Measurements from ENCODE around the gene PHF12.

Gene PHF12

DNA sequence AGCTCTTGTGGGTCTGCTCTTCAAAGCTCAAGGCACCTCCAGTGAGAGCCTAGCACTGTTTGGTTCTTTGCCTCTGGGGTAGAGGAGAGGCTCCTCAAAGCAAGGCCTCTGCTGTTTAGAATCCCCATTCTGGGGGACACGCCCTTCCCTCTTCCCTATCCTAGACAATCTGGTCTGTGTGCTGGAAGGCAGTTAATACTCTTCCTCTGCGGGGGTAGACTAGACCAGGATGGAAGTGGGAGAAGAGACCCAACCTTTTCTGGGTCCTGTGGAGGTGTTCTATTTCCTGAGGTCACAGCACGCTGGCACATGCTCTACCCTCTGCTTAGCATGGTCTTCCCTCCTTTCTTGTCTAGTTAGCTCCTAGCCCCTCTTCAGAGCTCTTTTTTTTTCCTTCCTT lies 88.8 kb downstream of the PHF12 start:
- no peak for DNase-seq (ENCODE audit: low read depth in 4 of 4, low spot score in 1 of 4)

DNA sequence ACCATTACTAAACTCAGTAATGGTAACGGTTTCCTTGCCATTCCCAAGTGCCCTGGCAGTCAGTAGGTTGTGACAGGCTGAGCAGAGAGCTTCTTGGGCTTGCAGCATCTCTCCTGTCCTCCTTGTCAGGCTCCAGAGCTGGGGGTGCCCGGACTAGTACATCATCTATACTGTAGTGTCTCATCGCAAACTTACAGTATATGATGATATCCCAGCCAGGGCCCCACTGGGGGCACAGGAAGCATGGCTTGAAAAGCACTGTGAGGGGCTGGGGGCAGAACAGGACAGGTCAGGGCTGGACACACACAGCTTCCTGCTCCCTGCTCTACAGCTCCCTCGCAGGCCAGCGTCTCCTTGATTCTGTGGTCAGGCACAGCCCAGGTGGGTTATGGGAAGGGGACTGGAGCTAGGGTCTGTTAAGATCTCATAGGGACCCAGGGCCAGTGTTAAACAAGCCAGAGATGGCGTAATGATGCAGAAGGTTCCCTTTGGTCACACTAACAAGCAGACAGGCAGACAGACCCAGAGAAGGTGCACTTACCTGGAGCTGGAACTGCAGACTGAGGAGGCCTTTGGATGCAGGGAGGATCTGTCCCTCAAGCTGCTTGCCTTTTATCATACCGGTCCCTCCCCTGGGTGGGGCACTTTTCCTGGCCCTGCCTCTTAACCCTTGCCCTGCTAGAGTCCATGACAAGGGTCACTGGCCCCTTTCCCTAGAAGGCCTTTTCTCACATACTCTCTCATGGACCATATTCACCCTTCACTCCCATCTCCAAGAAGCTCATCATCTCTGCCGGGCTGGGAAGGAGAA lies 89.7 kb downstream of the PHF12 start:
- DNase-seq (ENCODE audit: low read depth in 4 of 4, low spot score in 1 of 4): no peak

DNA sequence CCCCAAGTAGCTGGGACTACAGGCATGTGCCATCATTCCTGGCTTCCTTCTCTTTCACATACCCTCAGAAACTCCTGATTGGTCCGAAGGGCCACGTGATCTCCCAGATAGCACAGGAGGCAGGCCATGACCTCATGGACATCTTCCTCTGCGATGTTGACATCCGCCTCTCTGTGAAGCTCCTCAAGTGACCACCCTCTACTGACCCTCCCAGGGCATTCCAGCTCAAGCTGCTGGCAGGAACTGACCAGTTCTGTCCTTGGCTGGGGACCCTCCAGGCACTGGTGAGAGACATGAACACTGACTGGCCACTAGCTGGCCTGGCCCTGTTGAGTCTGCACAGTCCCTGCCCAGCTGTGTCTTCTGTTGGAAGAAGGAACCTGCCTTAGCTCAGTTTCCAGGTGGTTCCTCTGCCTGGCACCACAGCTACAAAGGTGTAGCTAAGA lies 90.9 kb downstream of the PHF12 start:
- DNase-seq (ENCODE audit: low read depth in 4 of 4, low spot score in 1 of 4): no peak

DNA sequence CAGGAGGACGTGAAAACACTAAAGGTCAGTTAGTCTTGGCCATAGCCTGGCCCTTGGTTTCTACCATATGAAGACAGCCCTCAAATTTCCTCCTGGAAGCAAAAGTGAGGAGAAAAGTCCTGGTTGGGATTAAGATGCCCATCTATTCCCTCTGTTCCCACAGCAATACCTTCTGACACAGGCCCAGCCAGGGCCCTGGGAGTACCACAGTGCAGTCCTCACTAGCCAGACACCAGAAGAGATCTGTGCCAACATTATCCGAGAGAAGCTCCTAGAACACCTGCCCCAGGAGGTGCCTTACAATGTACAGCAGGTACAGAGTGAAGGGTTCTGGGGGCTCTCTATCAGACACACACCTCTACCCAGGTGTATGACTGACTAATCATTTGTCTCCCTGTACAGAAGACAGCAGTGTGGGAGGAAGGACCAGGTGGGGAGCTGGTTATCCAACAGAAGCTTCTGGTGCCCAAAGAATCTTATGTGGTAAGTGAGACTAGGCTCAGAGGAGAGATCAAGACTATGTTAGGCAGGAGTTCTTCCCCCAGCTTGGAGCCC lies 92.4 kb downstream of the PHF12 start:
- no peak for DNase-seq (ENCODE audit: low read depth in 4 of 4, low spot score in 1 of 4)

DNA sequence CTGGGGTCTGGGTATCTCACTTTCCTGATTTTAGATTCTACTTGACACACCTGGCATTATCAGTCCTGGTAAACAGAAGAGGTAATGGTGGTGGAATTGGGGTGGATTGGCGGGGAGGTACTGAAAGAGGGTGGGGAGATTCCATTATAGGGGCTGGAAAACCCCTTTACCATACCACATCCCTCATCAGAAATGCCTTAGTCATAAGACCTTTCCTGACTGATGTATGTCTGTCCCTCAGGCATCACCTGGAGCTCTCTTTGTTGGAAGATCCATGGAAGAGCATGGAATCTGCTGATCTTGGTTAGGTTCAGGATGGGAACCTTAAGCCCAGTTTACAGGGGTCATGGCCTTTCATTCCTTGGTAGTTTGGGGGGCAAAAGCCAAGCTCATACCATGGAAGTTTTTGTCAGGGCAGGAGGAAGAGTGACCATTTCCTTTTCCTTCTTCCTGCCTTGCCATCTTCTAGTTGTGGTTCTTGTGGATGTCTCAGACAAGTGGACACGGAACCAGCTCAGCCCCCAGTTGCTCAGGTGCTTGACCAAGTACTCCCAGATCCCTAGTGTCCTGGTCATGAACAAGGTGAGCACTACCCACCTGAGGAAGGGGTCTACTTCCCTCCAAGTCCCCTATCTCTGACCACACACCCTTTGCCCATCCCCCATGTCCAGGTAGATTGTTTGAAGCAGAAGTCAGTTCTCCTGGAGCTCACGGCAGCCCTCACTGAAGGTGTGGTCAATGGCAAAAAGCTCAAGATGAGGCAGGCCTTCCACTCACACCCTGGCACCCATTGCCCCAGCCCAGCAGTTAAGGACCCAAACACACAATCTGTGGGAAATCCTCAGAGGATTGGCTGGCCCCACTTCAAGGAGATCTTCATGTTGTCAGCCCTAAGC lies 93.2 kb downstream of the PHF12 start:
- DNase-seq (ENCODE audit: low read depth in 4 of 4, low spot score in 1 of 4): no peak

DNA sequence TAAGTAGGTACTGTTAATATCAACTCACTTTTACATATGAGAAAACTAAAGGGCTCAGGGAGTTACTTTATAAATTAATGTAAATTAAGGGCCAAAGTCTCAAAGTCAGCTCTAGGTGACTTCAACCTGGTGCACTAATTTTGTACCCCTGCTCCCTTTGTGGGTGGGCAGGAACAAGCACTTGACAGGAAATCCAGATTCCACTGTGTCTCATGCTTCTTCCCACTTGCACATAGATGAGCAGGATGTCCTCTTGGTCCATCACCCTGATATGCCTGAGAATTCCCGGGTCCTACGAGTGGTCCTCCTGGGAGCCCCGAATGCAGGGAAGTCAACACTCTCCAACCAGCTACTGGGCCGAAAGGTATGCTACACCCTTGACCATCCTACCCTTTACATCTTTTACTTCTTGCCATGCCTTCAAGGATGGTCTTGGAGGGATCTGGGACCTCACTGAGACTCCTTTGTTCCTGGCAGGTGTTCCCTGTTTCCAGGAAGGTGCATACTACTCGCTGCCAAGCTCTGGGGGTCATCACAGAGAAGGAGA lies 95.2 kb downstream of the PHF12 start:
- DNase-seq (ENCODE audit: low read depth in 4 of 4, low spot score in 1 of 4): no peak

DNA sequence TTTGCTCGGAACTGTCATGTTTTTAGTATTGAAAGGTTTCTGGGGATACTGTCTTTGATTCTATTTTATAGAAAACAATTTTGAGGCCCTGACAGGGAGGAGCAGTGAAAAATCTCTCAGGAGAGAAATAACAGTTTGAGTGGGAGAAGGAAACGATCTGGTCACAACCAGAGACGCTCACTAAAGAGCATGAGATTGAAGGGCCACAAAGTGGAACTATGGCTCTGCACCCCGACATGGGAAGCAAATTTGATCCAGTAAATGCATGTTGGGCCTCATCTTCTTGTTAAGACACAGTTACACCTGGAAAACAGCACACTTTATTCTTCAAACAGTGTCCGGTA lies 96.0 kb downstream of the PHF12 start:
- DNase-seq (ENCODE audit: low read depth in 4 of 4, low spot score in 1 of 4): no peak

Measured in stimulated activated CD4-positive, alpha-beta T cell treated with anti-CD3 and anti-CD28 coated beads, Interleukin-1b, Interleukin-23, amount 100 ng/mL, for 24 hours (primary cell).